HepG2 (cell line): Measurements from ENCODE around the gene MYL6B. TPM values are rescaled to one million over a fixed set of nuclear protein-coding genes. Genes with fewer than 3 reads are reported as not detected.

Source experiments
- ELK4 ChIP-seq: sonication (generic); formaldehyde crosslinking; IDR thresholded peaks from 2 replicates; pipeline ENCODE4 v1.9.0; 2021; ENCODE audit warnings: missing genetic modification reagents, borderline replicate concordance
- GFI1 ChIP-seq: sonication (generic); formaldehyde crosslinking; IDR thresholded peaks from 2 replicates; pipeline ENCODE4 v1.5.0; 2020; ENCODE audit warnings: missing genetic modification reagents, mild to moderate bottlenecking, borderline replicate concordance
- KDM4B ChIP-seq: sonication (generic); formaldehyde crosslinking; IDR thresholded peaks from 2 replicates; pipeline ENCODE4 v1.4.0; 2020; ENCODE audit warnings: missing genetic modification reagents
- NFE2 ChIP-seq: sonication (generic); formaldehyde crosslinking; IDR thresholded peaks from 2 replicates; pipeline ENCODE4 v1.4.0; 2020; ENCODE audit warnings: missing genetic modification reagents
- PHF21A ChIP-seq: sonication (generic); formaldehyde crosslinking; IDR thresholded peaks from 2 replicates; pipeline ENCODE4 v1.5.0; 2020; ENCODE audit warnings: mild to moderate bottlenecking, missing genetic modification reagents
- RORA ChIP-seq: sonication (generic); formaldehyde crosslinking; IDR thresholded peaks from 2 replicates; pipeline ENCODE4 v1.5.0; 2020; ENCODE audit warnings: mild to moderate bottlenecking, missing genetic modification reagents, moderate library complexity
- SMYD3 ChIP-seq: sonication (generic); formaldehyde crosslinking; IDR thresholded peaks from 2 replicates; pipeline ENCODE4 v1.8.1; 2023; ENCODE audit warnings: mild to moderate bottlenecking, missing genetic modification reagents
- SOX13 ChIP-seq, 3 experiments: fragments of 450-650 bp in 1 of 3; sonication (generic) in 1 of 3; formaldehyde crosslinking in 1 of 3; IDR thresholded peaks in 2 of 3; conservative IDR thresholded peaks in 1 of 3; 2 replicates each; pipeline versions ENCODE4 v1.5.0 to v1.6.1; 2016 to 2020; ENCODE audit warnings: antibody characterized with exemption in 1 of 3, mild to moderate bottlenecking in 1 of 3, missing compliant biosample characterization in 1 of 3, missing genetic modification reagents in 1 of 3, moderate library complexity in 1 of 3
- TCF7L2 ChIP-seq: IDR thresholded peaks from 2 replicates; pipeline ENCODE4 v1.6.1; 2011; ENCODE audit warnings: mild to moderate bottlenecking, low read depth, low read length, moderate library complexity
- TFAP4 ChIP-seq: sonication (generic); IDR thresholded peaks from 2 replicates; pipeline ENCODE4 v1.6.1; 2016; ENCODE audit warnings: low read depth, borderline replicate concordance
- XRCC5 ChIP-seq: fragments of 200-400 bp; formaldehyde crosslinking; optimal IDR thresholded peaks from 2 replicates; pipeline ENCODE3; 2017; ENCODE audit warnings: mild to moderate bottlenecking, low read length
- ZNF138 ChIP-seq: sonication (generic); formaldehyde crosslinking; IDR thresholded peaks from 2 replicates; pipeline ENCODE4 v1.5.0; 2020; ENCODE audit warnings: mild to moderate bottlenecking, low read depth, missing genetic modification reagents
- ZNF251 ChIP-seq: sonication (generic); formaldehyde crosslinking; IDR thresholded peaks from 2 replicates; pipeline ENCODE4 v1.9.0; 2021; ENCODE audit warnings: mild to moderate bottlenecking, missing genetic modification reagents
- ZNF335 ChIP-seq: sonication (generic); formaldehyde crosslinking; IDR thresholded peaks from 2 replicates; pipeline ENCODE4 v1.4.0; 2020; ENCODE audit warnings: missing genetic modification reagents
- ZNF354B ChIP-seq: sonication (generic); formaldehyde crosslinking; IDR thresholded peaks from 2 replicates; pipeline ENCODE4 v1.8.0; 2022; ENCODE audit warnings: mild to moderate bottlenecking, missing genetic modification reagents
- ZNF496 ChIP-seq: sonication (generic); formaldehyde crosslinking; IDR thresholded peaks from 2 replicates; pipeline ENCODE4 v1.8.1; 2023; ENCODE audit warnings: mild to moderate bottlenecking, moderate library complexity, missing genetic modification reagents; ENCODE audit not compliant: insufficient replicate concordance
- ZNF564 ChIP-seq: sonication (generic); formaldehyde crosslinking; IDR thresholded peaks from 2 replicates; pipeline ENCODE4 v1.8.1; 2023; ENCODE audit warnings: mild to moderate bottlenecking, missing genetic modification reagents
- ZNF710 ChIP-seq: sonication (generic); formaldehyde crosslinking; IDR thresholded peaks from 2 replicates; pipeline ENCODE4 v1.5.0; 2020; ENCODE audit warnings: mild to moderate bottlenecking, missing genetic modification reagents, borderline replicate concordance
- ZNF83 ChIP-seq: sonication (generic); formaldehyde crosslinking; IDR thresholded peaks from 2 replicates; pipeline ENCODE4 v1.4.0; 2020; ENCODE audit warnings: missing genetic modification reagents, mild to moderate bottlenecking, borderline replicate concordance
- polyA plus RNA-seq, 8 experiments: library from polyadenylated mRNA; depleted of rRNA in 3 of 8; stranded (reverse) in 7 of 8; unstranded in 1 of 8; fragments of >200 nt; fragmentation: Illumina TruSeq in 4 of 8; extraction: Trizol in 4 of 8; gene quantifications; 2 replicates each; pipeline versions ENCODE4 v1.2.1 to v1.2.3, GENCODE V29; 2011 to 2016; ENCODE audit warnings: low read depth in 4 of 8, missing spikeins in 1 of 8, mixed read lengths in 1 of 8; ENCODE audit not compliant: insufficient read depth in 1 of 8
- total RNA-seq, 5 experiments: library from RNA; depleted of rRNA; stranded (reverse); fragments of >200 nt; fragmentation: Illumina TruSeq; extraction: Trizol; gene quantifications; 2 replicates each; pipeline ENCODE4 v1.2.3, GENCODE V29; 2016; ENCODE audit warnings: low read depth in 1 of 5
- TF ChIP-seq, protein P1 (sequence below): sonication (generic); formaldehyde crosslinking; IDR thresholded peaks from 2 replicates; pipeline ENCODE4 v1.5.0; 2020; ENCODE audit warnings: mild to moderate bottlenecking, missing genetic modification reagents
- TF ChIP-seq, protein P2 (sequence below): sonication (generic); formaldehyde crosslinking; IDR thresholded peaks from 2 replicates; pipeline ENCODE4 v1.4.0; 2020; ENCODE audit warnings: mild to moderate bottlenecking, missing genetic modification reagents

The MYL6B gene
- total and polyA plus RNA-seq, 2 of the 13 experiments (the other 11 are each of a cell fraction or from before 2014, with no cell fraction given), result 75.7 to 88.7 TPM

DNA sequence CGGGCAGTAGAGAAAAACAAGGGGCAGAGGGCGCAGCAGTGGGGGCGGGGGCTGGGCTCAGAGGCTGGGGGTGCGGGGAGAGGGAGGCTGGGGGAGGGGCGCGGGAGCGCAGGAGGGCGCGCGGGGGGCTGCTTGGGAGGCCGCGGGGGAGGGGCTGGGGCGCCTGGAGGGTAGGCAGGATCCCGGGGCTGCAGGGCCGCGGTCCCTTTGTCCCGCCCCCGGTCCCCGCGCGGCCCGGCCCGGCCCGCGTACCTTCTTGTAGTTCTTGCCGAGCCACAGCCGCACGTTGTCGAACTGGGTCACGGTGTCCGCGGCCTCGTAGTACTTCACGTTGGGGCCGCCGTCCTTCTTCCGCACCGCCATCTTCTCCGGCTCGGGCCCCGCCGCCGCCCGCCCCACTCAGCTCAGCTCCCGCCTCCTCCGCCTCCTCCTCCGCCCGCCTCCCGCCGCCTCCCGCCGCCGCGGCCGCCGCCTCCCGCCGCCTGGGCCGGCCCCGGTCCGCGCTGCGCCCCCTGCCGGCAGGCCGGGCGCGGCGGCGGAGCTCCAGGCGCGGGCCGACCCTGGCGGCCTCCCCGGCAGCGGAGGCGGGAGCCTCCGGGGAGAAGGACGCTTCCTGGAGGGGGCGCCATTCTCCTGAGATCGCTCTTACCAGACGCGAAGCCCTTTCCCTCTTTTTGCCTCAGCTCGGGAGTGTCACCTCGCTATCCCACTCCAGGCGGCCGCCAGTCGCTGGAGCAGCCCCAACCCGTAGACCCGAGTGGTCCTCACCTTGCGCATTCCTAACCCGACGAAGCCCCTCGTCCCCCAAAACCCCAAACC lies 36.9 kb downstream of the MYL6B start, which contains the start of gene SMARCC2 (continued):
- TF ChIP-seq XRCC5, result peak; percentile 82
- TF ChIP-seq RORA (CRISPR knock-in tag), result no peak
- TF ChIP-seq KDM4B (CRISPR knock-in tag), result no peak
- no peak for TF ChIP-seq ZNF335 (CRISPR knock-in tag)
- TF ChIP-seq, protein P1, sequence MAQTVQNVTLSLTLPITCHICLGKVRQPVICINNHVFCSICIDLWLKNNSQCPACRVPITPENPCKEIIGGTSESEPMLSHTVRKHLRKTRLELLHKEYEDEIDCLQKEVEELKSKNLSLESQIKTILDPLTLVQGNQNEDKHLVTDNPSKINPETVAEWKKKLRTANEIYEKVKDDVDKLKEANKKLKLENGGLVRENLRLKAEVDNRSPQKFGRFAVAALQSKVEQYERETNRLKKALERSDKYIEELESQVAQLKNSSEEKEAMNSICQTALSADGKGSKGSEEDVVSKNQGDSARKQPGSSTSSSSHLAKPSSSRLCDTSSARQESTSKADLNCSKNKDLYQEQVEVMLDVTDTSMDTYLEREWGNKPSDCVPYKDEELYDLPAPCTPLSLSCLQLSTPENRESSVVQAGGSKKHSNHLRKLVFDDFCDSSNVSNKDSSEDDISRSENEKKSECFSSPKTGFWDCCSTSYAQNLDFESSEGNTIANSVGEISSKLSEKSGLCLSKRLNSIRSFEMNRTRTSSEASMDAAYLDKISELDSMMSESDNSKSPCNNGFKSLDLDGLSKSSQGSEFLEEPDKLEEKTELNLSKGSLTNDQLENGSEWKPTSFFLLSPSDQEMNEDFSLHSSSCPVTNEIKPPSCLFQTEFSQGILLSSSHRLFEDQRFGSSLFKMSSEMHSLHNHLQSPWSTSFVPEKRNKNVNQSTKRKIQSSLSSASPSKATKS (CRISPR knock-in tag), result no peak
- TF ChIP-seq, protein P2, sequence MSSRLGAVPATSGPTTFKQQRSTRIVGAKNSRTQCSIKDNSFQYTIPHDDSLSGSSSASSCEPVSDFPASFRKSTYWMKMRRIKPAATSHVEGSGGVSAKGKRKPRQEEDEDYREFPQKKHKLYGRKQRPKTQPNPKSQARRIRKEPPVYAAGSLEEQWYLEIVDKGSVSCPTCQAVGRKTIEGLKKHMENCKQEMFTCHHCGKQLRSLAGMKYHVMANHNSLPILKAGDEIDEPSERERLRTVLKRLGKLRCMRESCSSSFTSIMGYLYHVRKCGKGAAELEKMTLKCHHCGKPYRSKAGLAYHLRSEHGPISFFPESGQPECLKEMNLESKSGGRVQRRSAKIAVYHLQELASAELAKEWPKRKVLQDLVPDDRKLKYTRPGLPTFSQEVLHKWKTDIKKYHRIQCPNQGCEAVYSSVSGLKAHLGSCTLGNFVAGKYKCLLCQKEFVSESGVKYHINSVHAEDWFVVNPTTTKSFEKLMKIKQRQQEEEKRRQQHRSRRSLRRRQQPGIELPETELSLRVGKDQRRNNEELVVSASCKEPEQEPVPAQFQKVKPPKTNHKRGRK, result no peak
- no peak for TF ChIP-seq ZNF138 (CRISPR knock-in tag)
- no peak for TF ChIP-seq NFE2 (CRISPR knock-in tag)
- no peak for TF ChIP-seq GFI1 (CRISPR knock-in tag)
- no peak for TF ChIP-seq ZNF251
- 0 out of 2 replicates have a peak, but pooled peaks have one; percentile 47 for TF ChIP-seq ZNF710 (CRISPR knock-in tag)
- no peak for TF ChIP-seq ZNF496
- no peak for TF ChIP-seq PHF21A (CRISPR knock-in tag)
- no peak for TF ChIP-seq TCF7L2
- no peak for TF ChIP-seq ZNF354B (CRISPR knock-in tag)
- no peak for TF ChIP-seq ZNF564 (CRISPR knock-in tag)
- TF ChIP-seq TFAP4, result no peak
- no peak for TF ChIP-seq ZNF83
- TF ChIP-seq SOX13 (IDR thresholded peaks at IDR 0.05), result no peak
- 0 out of 4 replicates have a peak, but pooled peaks of 1 of the 2 experiments have one; percentile 8 for TF ChIP-seq SOX13 (CRISPR knock-in tag; conservative IDR thresholded peaks at IDR 0.05 in 1 of 2, IDR thresholded peaks at IDR 0.05 in 1 of 2)
- no peak for TF ChIP-seq ELK4 (CRISPR knock-in tag)
- TF ChIP-seq SMYD3 (CRISPR knock-in tag), result no peak
